ENCODE measurements around the gene FBXL16. TPM values are rescaled to one million over a fixed set of nuclear protein-coding genes. Genes with fewer than 3 reads are reported as not detected.

Gene FBXL16
- total RNA-seq, 6 donors from 2014 or later = 1.0 to 8.1 (median 4.1) TPM

DNA sequence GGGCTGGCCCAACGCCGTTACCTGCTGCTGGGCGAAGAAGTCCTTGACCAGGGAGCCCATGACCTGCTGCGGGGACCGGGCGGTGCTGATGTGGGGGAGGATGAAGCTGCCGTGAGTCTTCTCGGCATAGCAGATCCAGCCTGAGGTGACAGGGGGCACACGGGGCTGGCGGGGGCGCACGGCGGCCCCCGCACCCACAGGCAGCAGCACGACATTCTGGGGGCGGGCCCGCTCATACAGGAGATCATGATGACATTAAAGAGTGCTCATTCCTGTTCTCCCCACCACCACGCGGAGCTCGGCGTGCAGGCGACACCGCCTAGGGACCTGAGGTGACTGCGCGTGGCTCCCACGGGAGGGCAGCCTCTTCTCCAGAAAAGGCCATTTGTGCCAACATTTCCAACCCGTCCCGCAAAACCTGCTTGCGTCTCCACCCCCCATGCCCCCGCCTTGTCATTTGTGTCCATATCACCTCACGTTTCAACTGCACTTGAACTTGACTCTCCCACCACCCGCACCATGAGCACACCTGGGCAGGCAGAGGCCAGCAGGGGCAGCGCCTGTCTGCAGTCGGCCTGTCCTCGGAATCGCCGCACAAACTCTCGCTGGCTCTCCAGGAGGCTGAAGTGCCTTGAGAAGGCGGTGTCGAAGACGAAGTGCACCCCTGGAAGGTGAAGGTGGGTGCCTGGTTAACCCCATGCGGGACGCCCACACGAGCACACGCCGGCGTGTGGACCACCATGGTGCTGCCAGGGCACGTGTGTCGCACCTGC, 28.8 kb upstream of the FBXL16 start:
- Histone ChIP-seq H3K4me1 (no peaks in the 10 kb centered on the region), H3K27ac (no peak overlapping the region), H3K27me3 (no peaks in the 10 kb centered on the region), H3K9me3 (no peaks in the 10 kb centered on the region), H3K4me3 (no peak overlapping the region), H3K36me3 (peaks cover 2 to 79% (median 49%) of the 10 kb centered on the region in 4 donors)
- DNase-seq (peak in 1 of 2 donors; percentile 81), ATAC-seq (ENCODE audit: low FRiP score in 2 of 2) (no peak)
- 94 to 95% methylated on average over 40 to 49 of the region's 49 CpGs for WGBS, 2 donors
- TF ChIP-seq POLR2AphosphoS5 (IDR thresholded peaks at IDR 0.05) = no peak
- TF ChIP-seq, protein P1, sequence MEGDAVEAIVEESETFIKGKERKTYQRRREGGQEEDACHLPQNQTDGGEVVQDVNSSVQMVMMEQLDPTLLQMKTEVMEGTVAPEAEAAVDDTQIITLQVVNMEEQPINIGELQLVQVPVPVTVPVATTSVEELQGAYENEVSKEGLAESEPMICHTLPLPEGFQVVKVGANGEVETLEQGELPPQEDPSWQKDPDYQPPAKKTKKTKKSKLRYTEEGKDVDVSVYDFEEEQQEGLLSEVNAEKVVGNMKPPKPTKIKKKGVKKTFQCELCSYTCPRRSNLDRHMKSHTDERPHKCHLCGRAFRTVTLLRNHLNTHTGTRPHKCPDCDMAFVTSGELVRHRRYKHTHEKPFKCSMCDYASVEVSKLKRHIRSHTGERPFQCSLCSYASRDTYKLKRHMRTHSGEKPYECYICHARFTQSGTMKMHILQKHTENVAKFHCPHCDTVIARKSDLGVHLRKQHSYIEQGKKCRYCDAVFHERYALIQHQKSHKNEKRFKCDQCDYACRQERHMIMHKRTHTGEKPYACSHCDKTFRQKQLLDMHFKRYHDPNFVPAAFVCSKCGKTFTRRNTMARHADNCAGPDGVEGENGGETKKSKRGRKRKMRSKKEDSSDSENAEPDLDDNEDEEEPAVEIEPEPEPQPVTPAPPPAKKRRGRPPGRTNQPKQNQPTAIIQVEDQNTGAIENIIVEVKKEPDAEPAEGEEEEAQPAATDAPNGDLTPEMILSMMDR (IDR thresholded peaks at IDR 0.05) = no peak
- TF ChIP-seq POLR2A (IDR thresholded peaks at IDR 0.05) = no peak
- TF ChIP-seq EP300 (IDR thresholded peaks at IDR 0.05) = no peak

DNA sequence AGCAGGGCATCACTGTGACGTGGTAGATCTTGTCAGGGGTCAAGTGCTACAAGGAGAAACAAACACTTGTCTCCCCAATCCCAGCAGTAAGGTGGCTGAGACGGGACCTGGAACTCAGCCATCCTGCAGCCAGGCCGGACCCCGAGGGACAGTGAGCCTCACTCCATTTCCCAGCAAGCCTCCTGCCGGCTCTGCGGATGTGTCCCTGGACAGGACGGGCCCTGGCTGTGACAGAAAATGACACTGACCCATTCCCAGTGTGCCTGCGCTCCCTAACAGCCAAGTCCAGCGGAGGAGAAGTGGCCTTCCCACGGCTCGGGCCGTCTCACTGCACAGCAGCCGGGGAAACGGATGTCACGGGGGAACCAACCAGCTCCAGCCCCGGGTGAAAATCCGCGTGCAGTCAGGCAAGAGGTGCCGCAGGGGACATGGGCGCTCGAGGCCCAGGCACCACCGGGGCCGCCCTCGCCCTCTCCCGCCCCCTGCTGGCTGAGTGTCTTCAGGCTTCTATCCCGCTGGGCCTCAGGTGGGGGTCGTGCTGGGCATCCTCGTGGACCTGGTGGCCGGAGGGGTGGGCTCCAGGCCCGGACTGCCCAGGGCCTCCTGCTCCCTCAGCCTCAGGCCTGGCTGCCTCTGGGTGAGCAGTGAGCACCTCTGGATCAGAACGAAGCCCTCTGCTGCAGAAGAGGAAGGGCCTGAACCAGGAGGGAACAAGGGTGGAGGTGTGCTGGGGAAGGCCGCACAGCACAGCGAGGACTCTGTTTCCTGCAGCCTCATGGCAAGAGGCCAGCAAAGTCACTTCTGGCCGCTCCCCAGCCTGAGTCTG, 28.0 kb upstream of the FBXL16 start:
- WGBS, 2 donors = 92 to 98% methylated on average over 14 to 17 of the region's 34 CpGs
- no peaks in the 10 kb centered on the region for H3K27me3 ChIP-seq
- no peak overlapping the region for H3K27ac ChIP-seq
- TF ChIP-seq, protein P1 (IDR thresholded peaks at IDR 0.05) = peak in 1 of 6 experiments; percentile 31
- TF ChIP-seq EP300 (IDR thresholded peaks at IDR 0.05) (no peak), POLR2AphosphoS5 (IDR thresholded peaks at IDR 0.05) (no peak), POLR2A (IDR thresholded peaks at IDR 0.05) (no peak)
- peaks cover 3 to 5% (median 4%) of the 10 kb centered on the region in 4 donors for H3K4me1 ChIP-seq
- peak in 1 of 2 donors; percentile 85 for DNase-seq
- no peaks in the 10 kb centered on the region for H3K9me3 ChIP-seq
- no peak overlapping the region for H3K4me3 ChIP-seq
- peaks cover 2 to 77% (median 49%) of the 10 kb centered on the region in 4 donors for H3K36me3 ChIP-seq
- peak in 1 of 2 donors; percentile 26 for ATAC-seq (ENCODE audit: low FRiP score in 2 of 2)

DNA sequence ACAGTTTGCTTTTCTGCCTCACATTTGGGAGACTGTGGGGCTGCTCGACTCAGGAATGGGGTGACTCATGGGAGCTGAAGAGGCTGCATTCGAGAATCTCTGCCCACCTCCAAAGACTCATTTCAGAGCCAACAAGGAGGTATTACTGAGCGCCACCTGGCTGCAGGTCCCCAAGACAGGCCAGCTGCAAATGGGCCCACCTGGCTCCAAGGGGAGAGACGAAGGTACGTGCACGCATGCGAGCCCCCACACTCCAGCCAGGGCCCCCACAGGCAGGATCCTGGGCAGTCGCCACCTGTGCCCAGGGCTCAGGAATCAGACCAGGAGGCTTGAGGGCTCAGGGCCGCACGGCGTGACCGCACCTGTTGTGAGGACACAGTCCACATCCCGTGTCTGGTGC, 27.3 kb upstream of the FBXL16 start:
- 78 to 90% methylated on average over 3 to 13 of the region's 13 CpGs for WGBS, 2 donors
- Histone ChIP-seq H3K27ac (no peak overlapping the region), H3K4me1 (peaks cover 9 to 12% (median 11%) of the 10 kb centered on the region in 4 donors), H3K9me3 (no peaks in the 10 kb centered on the region), H3K4me3 (no peak overlapping the region), H3K36me3 (peaks cover 2 to 74% (median 49%) of the 10 kb centered on the region in 4 donors), H3K27me3 (peaks cover 0 to 5% (median 2%) of the 10 kb centered on the region in 4 donors)
- DNase-seq = peak in 1 of 2 donors; percentile 77
- ATAC-seq (ENCODE audit: low FRiP score in 2 of 2) = no peak
- no peak for TF ChIP-seq POLR2AphosphoS5 (IDR thresholded peaks at IDR 0.05)
- TF ChIP-seq, protein P1 (IDR thresholded peaks at IDR 0.05) = no peak
- no peak for TF ChIP-seq POLR2A (IDR thresholded peaks at IDR 0.05)
- no peak for TF ChIP-seq EP300 (IDR thresholded peaks at IDR 0.05)

DNA sequence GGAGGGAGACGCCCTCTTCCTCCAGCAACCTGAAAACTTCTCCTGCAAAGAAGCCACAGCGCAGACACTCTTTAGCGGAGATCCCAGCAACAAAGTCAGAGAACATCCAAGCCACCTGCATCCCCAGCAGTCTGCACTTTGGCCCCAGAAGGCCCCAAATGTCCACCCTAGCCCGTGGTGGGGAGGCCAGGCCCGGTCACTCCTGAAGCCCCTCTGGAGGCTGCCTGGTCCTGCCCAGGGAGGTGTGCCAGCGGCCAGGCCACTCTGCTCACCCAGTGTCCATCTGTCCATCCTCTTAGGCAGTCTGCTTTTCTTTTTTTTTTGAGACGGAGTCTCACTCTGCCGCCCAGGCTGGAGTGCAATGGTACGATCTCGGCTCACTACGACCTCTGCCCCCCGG, 26.7 kb upstream of the FBXL16 start:
- Histone ChIP-seq H3K4me3 (no peak overlapping the region), H3K27me3 (peaks cover 0 to 11% (median 7%) of the 10 kb centered on the region in 4 donors), H3K4me1 (peaks cover 15 to 18% (median 17%) of the 10 kb centered on the region in 4 donors), H3K27ac (no peak overlapping the region), H3K9me3 (no peaks in the 10 kb centered on the region), H3K36me3 (peaks cover 2 to 67% (median 46%) of the 10 kb centered on the region in 4 donors)
- DNase-seq (peak in 1 of 2 donors; percentile 52), ATAC-seq (ENCODE audit: low FRiP score in 2 of 2) (no peak)
- 97 to 98% methylated on average over 10 to 12 of the region's 12 CpGs for WGBS, 2 donors
- TF ChIP-seq EP300 (IDR thresholded peaks at IDR 0.05) (no peak), POLR2A (IDR thresholded peaks at IDR 0.05) (no peak), POLR2AphosphoS5 (IDR thresholded peaks at IDR 0.05) (no peak)
- TF ChIP-seq, protein P1 (IDR thresholded peaks at IDR 0.05) = no peak

Measured in upper lobe of left lung (tissue), 6 donors.